ENCODE data around the gene STX16.

DNA sequence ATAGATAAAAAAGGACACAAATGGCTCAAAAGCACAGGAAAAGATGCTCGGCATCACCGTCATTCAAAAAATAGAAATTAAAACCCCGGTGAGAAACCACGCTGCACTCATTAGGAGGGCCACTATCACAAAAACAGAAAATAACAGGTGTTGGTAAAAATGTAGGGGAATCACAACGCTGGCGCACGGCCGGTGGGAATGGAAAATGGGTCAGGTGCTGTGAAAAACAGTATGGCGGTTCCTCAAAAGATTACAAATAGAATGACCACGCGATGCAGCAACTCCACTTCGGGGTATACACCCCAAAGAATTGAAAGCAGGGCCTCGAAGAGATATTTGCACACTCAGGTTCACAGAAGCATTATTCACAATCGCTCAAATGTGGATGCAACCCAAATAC lies 69.8 kb downstream of the STX16 start:
- TF ChIP-seq EZH2 (IDR thresholded peaks at IDR 0.05; ENCODE audit: borderline replicate concordance, low read length), result no peak
- TF ChIP-seq, protein P1, sequence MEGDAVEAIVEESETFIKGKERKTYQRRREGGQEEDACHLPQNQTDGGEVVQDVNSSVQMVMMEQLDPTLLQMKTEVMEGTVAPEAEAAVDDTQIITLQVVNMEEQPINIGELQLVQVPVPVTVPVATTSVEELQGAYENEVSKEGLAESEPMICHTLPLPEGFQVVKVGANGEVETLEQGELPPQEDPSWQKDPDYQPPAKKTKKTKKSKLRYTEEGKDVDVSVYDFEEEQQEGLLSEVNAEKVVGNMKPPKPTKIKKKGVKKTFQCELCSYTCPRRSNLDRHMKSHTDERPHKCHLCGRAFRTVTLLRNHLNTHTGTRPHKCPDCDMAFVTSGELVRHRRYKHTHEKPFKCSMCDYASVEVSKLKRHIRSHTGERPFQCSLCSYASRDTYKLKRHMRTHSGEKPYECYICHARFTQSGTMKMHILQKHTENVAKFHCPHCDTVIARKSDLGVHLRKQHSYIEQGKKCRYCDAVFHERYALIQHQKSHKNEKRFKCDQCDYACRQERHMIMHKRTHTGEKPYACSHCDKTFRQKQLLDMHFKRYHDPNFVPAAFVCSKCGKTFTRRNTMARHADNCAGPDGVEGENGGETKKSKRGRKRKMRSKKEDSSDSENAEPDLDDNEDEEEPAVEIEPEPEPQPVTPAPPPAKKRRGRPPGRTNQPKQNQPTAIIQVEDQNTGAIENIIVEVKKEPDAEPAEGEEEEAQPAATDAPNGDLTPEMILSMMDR (IDR thresholded peaks at IDR 0.05; ENCODE audit: low read length), result no peak
